ENCODE measurements around the gene INSR.

DNA sequence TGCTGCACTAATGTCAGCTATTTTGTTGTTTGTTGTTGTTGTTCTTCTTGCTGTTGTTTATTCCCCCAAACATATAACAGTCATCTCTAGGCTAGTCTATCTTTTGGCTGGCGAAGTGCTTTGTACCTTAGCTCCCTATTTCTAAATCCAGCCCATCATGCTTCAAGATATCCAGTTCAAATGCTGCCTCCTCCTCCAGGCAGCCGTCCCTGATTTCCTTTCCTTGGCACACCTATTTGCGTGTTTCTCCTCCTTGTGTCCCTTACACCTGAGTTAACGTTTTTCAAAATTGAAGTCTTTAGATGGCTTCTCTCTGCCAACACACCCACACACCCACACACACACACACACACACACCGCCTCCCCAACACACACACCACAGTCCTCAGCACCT, 25.5 kb downstream of the INSR start:
- TF ChIP-seq, protein P1, sequence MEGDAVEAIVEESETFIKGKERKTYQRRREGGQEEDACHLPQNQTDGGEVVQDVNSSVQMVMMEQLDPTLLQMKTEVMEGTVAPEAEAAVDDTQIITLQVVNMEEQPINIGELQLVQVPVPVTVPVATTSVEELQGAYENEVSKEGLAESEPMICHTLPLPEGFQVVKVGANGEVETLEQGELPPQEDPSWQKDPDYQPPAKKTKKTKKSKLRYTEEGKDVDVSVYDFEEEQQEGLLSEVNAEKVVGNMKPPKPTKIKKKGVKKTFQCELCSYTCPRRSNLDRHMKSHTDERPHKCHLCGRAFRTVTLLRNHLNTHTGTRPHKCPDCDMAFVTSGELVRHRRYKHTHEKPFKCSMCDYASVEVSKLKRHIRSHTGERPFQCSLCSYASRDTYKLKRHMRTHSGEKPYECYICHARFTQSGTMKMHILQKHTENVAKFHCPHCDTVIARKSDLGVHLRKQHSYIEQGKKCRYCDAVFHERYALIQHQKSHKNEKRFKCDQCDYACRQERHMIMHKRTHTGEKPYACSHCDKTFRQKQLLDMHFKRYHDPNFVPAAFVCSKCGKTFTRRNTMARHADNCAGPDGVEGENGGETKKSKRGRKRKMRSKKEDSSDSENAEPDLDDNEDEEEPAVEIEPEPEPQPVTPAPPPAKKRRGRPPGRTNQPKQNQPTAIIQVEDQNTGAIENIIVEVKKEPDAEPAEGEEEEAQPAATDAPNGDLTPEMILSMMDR (IDR thresholded peaks at IDR 0.05) = no peak
- TF ChIP-seq EP300 (IDR thresholded peaks at IDR 0.05) (no peak), POLR2A (IDR thresholded peaks at IDR 0.05) (no peak)
